ENCODE results near the gene DISC1. TPM values are rescaled to one million over a fixed set of nuclear protein-coding genes. Genes with fewer than 3 reads are reported as not detected.
A peak's percentile ranks its signal among the peaks of the same experiment; 100 is the strongest.

The DISC1 gene
- total and polyA plus RNA-seq, 11 donors: 0.76 to 12.8 (median 4.3) TPM

DNA sequence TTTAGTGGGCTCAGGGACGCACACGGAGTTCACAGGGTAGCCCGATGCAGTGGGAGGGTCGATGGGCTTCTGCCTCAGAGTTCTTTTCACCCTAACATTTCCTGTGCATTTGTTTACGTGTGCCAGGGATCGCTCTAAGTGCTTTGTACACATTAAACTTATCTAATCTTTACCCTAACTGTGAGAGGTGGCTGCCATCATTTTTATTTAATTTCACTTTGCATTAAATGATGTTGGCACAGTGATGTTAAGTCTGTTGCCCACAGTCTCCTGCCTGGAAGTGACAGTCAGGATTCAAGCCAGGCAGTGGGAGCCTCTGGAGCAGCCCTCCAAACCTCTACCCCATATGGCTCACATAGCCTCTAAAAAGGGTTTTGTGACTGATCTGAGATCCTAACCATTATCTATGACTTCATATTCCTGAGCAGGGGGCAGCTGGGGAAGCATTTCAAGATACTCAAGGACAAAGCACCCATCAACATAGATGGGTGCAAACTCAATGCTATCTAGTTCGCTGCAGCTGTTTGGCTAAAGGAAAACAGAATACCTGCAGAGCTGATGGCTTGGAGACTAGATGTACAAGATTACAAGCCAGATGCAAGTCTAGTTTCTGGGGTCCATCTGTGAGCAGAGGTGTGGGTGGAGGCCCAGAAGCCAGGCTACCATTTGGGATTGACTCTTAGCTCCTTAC is 303.8 kb downstream of the DISC1 start:
- no peaks in the 10 kb centered on the region for H3K36me3 ChIP-seq
- peaks cover 0 to 13% (median 3%) of the 10 kb centered on the region in 12 donors for H3K9me3 ChIP-seq
- WGBS, 4 donors: 71 to 77% (median 75%) methylated on average over 7 of the region's 7 CpGs
- H3K4me3 ChIP-seq: no peak overlapping the region
- TF ChIP-seq, protein P1, sequence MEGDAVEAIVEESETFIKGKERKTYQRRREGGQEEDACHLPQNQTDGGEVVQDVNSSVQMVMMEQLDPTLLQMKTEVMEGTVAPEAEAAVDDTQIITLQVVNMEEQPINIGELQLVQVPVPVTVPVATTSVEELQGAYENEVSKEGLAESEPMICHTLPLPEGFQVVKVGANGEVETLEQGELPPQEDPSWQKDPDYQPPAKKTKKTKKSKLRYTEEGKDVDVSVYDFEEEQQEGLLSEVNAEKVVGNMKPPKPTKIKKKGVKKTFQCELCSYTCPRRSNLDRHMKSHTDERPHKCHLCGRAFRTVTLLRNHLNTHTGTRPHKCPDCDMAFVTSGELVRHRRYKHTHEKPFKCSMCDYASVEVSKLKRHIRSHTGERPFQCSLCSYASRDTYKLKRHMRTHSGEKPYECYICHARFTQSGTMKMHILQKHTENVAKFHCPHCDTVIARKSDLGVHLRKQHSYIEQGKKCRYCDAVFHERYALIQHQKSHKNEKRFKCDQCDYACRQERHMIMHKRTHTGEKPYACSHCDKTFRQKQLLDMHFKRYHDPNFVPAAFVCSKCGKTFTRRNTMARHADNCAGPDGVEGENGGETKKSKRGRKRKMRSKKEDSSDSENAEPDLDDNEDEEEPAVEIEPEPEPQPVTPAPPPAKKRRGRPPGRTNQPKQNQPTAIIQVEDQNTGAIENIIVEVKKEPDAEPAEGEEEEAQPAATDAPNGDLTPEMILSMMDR (IDR thresholded peaks at IDR 0.05): no peak
- no peak for TF ChIP-seq POLR2A (IDR thresholded peaks at IDR 0.05)
- ATAC-seq: no peak
- H3K27me3 ChIP-seq: no peaks in the 10 kb centered on the region
- H3K27ac ChIP-seq: peak overlapping the region in 11 of 12 donors; percentile 6 to 83 (median 59)
- DNase-seq: no peak
- intact Hi-C loops (cut with DNase I): loop anchor here in 4 of 10 donors (5.0 to 10.0 kb wide), 3 partner anchors 66 to 694 kb away; no protein-coding TSS in a partner anchor
- H3K4me1 ChIP-seq: peaks cover 8 to 78% (median 57%) of the 10 kb centered on the region in 12 donors

DNA sequence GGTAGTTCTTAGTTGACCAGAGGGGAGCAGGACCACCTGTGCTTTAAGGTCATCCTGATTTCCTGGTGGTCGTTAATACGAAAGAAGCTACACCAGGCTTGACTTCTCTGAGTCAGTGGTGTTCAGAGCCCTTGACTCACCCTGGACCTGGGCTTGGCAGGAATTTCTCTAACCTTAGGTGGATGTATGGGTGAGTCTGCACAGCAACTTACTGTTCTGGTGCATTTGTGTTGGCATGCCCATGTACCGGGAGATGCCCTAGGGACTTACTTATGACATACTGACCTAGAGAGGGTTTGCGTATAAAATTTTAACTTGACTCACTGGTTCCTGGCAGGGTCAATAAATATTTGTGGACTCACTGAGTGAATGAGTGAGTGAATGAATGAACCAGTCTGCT is 304.6 kb downstream of the DISC1 start:
- Histone ChIP-seq H3K27me3 (no peaks in the 10 kb centered on the region), H3K36me3 (no peaks in the 10 kb centered on the region), H3K27ac (peak overlapping the region in 1 of 12 donors; percentile 83), H3K4me1 (peaks cover 8 to 80% (median 60%) of the 10 kb centered on the region in 12 donors), H3K4me3 (no peak overlapping the region), H3K9me3 (peaks cover 0 to 13% (median 3%) of the 10 kb centered on the region in 12 donors)
- WGBS, 4 donors: 89 to 98% (median 95%) methylated on average over 4 of the region's 4 CpGs
- ATAC-seq (no peak), DNase-seq (no peak)
- intact Hi-C loops (cut with DNase I): loop anchor here in 4 of 10 donors (5.0 to 10.0 kb wide), 3 partner anchors 66 to 694 kb away; no protein-coding TSS in a partner anchor
- TF ChIP-seq POLR2A (IDR thresholded peaks at IDR 0.05): no peak
- TF ChIP-seq, protein P1 (IDR thresholded peaks at IDR 0.05): no peak

DNA sequence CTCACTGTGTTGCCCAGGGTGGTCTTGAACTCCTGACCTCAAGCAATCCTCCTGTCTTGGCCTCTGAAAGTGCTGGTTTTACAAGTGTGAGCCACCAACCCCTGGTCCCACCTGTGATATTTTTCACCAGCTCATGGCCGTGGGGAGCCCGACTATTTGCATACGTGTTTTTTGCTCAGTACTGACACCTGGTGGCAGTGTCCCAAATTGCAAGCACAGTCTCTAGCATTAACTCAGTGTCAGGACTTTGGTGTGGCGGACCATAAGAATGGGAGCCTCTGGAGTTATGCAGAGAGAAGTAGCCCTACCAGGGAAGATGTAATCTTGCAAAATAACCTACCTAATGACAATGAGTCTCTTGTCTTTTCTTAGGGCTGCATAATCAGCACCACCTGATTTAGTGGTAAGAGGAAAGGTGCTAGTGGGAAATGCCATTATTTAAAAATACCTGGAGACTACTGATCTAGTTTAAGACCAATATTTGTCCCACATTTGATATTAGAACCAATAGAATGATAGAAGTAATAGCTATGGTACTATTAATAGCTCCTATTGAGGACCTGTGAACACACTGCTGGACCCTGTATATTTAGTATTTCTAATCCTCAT is 305.4 kb downstream of the DISC1 start:
- intact Hi-C loops (cut with DNase I): loop anchor here in 4 of 10 donors (5.0 to 10.0 kb wide), 3 partner anchors 67 to 693 kb away; no protein-coding TSS in a partner anchor
- WGBS, 4 donors: 87 to 100% (median 90%) methylated on average over 4 of the region's 4 CpGs
- DNase-seq (no peak), ATAC-seq (no peak)
- Histone ChIP-seq H3K27ac (no peak overlapping the region), H3K4me3 (no peak overlapping the region), H3K27me3 (no peaks in the 10 kb centered on the region), H3K9me3 (peaks cover 0 to 13% (median 3%) of the 10 kb centered on the region in 12 donors), H3K36me3 (no peaks in the 10 kb centered on the region), H3K4me1 (peaks cover 8 to 80% (median 61%) of the 10 kb centered on the region in 12 donors)
- TF ChIP-seq, protein P1 (IDR thresholded peaks at IDR 0.05): peak; percentile 19 to 54 (median 36)
- TF ChIP-seq POLR2A (IDR thresholded peaks at IDR 0.05): no peak
